ENCODE measurements around the gene MFAP1. TPM values are rescaled to one million over a fixed set of nuclear protein-coding genes. Genes with fewer than 3 reads are reported as not detected.

MFAP1 gene
- total RNA-seq, 1 experiment from 2014 or later: 44.7 TPM

GRCh38 chr15:43852607-43853006, 28.1 kb upstream of the MFAP1 start:
- no peak overlapping the region for H4K5ac ChIP-seq (ENCODE audit: insufficient read length, low read depth, low read length)
- no peaks in the 10 kb centered on the region for H3K27me3 Mint-ChIP-seq (ENCODE audit: low read depth)
- H4K91ac ChIP-seq (ENCODE audit: insufficient read length, low read depth, low read length): no peak overlapping the region
- no peaks in the 10 kb centered on the region for H3K23me2 ChIP-seq (ENCODE audit: insufficient read length, low read depth, low read length, poor library complexity, severe bottlenecking)
- H3K9me3 ChIP-seq (ENCODE audit: control insufficient read depth, low read depth, low read length): no peaks in the 10 kb centered on the region
- H3K79me1 ChIP-seq (ENCODE audit: insufficient read depth, low read depth, low read length, poor library complexity, severe bottlenecking): no peaks in the 10 kb centered on the region
- no CpG with 5 or more reads among the region's 4 CpGs for WGBS (ENCODE audit: extremely low coverage, insufficient read length, low lambda C conversion rate)
- no peaks in the 10 kb centered on the region for H3K79me2 ChIP-seq (ENCODE audit: insufficient read depth, low read length)
- H3K4me1 ChIP-seq (ENCODE audit: insufficient read depth, low read length): no peaks in the 10 kb centered on the region
- no peak overlapping the region for H3K4me2 ChIP-seq (ENCODE audit: insufficient read depth, insufficient read length, low read length)
- no peak overlapping the region for H4K8ac ChIP-seq (replicated peaks; ENCODE audit: insufficient read length, low read depth, low read length)
- no peak overlapping the region for H3K14ac ChIP-seq (ENCODE audit: insufficient read depth, low read length)
- H3T11ph ChIP-seq (ENCODE audit: low read length): no peak overlapping the region
- H2BK120ac ChIP-seq (ENCODE audit: low read depth, low read length, poor library complexity, severe bottlenecking): no peak overlapping the region
- no peak overlapping the region for H2BK5ac ChIP-seq (ENCODE audit: insufficient read length, low read length)
- no peak for DNase-seq
- no peak overlapping the region for H2BK20ac ChIP-seq (ENCODE audit: low read depth, low read length, poor library complexity, severe bottlenecking)
- H3K9me3 Mint-ChIP-seq: no peaks in the 10 kb centered on the region
- no peak overlapping the region for H3K23ac ChIP-seq (ENCODE audit: insufficient read length, low read depth, low read length)
- no peaks in the 10 kb centered on the region for H3K27me3 ChIP-seq (ENCODE audit: insufficient read depth, low read length)
- H3K36me3 Mint-ChIP-seq (ENCODE audit: insufficient read depth in 1 of 3, low read depth in 3 of 3): peaks cover 14 to 54% (median 50%) of the 10 kb centered on the region in 3 experiments; a peak in 6 of 7 replicates
- H3K27ac ChIP-seq (ENCODE audit: insufficient read length, low read depth, low read length): no peak overlapping the region
- H2AFZ ChIP-seq (ENCODE audit: low read length): no peak overlapping the region
- no peak overlapping the region for H3K4ac ChIP-seq (ENCODE audit: low read depth, low read length)
- no peak overlapping the region for H2BK12ac ChIP-seq (ENCODE audit: insufficient read length, low read depth, low read length)
- H3K9ac ChIP-seq (ENCODE audit: extremely low read depth, insufficient read length, low read length): no peak overlapping the region
- H4K20me1 ChIP-seq (ENCODE audit: control insufficient read depth, insufficient read depth, insufficient read length): no peaks in the 10 kb centered on the region
- no peak overlapping the region for H2BK15ac ChIP-seq (ENCODE audit: low read depth, low read length)
- no peak for TF ChIP-seq CTCF (conservative IDR thresholded peaks at IDR 0.05)
- no peaks in the 10 kb centered on the region for H3K4me1 Mint-ChIP-seq
- no peak overlapping the region for H3K18ac ChIP-seq (ENCODE audit: insufficient read length, low read depth, low read length)
- H3K27ac Mint-ChIP-seq: no peak overlapping the region
- H2AK5ac ChIP-seq (ENCODE audit: insufficient read length, low read length): no peak overlapping the region
- no peak overlapping the region for H3K4me3 Mint-ChIP-seq
- no peak overlapping the region for H3K56ac ChIP-seq (ENCODE audit: insufficient read length, low read depth, low read length)

All from H9 (cell line).